Epithelial cell of proximal tubule (primary cell): ENCODE results near the gene FBXO30. TPM values are rescaled to one million over a fixed set of nuclear protein-coding genes. Genes with fewer than 3 reads are reported as not detected.

Experiments
- DNase-seq: peaks from one replicate; pipeline ENCODE4 v3.0.0-alpha.2; 2011; ENCODE audit warnings: low read depth
- H3K4me3 ChIP-seq: 2 replicates; pipeline ENCODE4 v1.5.1; 2011; ENCODE audit warnings: low read depth, mild to moderate bottlenecking, low read length
- total RNA-seq: library from RNA; depleted of rRNA; stranded (reverse); fragments of >200 nt; gene quantifications from 2 replicates; pipeline ENCODE4 v1.2.3, GENCODE V29; 2015
- TF ChIP-seq, protein P1 (sequence below): conservative IDR thresholded peaks from 2 replicates; pipeline ENCODE4 v1.5.1; 2012; ENCODE audit warnings: low read depth, mild to moderate bottlenecking, low read length

Gene FBXO30
- total RNA-seq, 1 donor from 2014 or later, result 4.3 TPM

GRCh38 chr6:145819994-145820393 is 5.4 kb upstream of the FBXO30 start:
- no peak overlapping the region for H3K4me3 ChIP-seq
- DNase-seq, result no peak
- TF ChIP-seq, protein P1, sequence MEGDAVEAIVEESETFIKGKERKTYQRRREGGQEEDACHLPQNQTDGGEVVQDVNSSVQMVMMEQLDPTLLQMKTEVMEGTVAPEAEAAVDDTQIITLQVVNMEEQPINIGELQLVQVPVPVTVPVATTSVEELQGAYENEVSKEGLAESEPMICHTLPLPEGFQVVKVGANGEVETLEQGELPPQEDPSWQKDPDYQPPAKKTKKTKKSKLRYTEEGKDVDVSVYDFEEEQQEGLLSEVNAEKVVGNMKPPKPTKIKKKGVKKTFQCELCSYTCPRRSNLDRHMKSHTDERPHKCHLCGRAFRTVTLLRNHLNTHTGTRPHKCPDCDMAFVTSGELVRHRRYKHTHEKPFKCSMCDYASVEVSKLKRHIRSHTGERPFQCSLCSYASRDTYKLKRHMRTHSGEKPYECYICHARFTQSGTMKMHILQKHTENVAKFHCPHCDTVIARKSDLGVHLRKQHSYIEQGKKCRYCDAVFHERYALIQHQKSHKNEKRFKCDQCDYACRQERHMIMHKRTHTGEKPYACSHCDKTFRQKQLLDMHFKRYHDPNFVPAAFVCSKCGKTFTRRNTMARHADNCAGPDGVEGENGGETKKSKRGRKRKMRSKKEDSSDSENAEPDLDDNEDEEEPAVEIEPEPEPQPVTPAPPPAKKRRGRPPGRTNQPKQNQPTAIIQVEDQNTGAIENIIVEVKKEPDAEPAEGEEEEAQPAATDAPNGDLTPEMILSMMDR, result no peak

DNA sequence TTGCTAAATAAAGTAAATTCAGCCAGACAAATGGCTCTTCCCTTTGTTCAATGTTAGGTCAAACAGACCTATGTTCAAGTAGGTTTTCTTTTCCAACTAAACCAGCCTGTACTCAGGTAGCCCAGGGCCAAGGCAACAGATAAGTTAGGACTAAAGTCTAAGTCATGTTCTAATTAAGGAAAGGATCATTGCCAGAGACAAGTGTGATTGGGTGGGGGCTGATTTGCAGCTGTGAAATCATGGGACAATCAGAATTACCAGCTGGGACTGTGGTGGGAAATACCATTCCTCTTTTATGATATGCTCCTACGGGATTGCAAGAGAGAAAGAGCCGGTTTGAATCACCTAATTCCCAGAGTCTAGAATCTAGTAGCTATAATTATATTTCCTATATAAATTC is 4.2 kb upstream of the FBXO30 start:
- no peak overlapping the region for H3K4me3 ChIP-seq
- DNase-seq, result no peak
- TF ChIP-seq, protein P1, result no peak

DNA sequence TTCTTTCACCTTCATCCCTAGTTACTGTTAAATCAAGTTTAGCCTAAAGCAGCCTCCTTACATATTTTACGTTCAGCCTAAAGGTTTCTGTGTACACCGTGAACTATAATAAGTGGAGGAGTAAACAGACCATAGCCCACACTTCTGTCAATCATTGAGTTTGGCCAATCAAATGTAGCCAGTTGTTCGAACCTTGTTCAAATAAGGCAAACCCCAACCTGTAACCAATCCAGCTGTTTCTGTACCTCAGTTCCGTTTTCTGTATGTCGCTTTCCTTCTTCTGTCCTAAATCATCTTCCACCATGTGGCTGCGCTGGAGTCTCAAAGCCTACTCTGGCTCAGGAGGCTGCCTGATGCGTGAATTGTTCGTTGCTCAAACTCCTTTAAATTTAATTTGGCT is 1.8 kb upstream of the FBXO30 start:
- no peak overlapping the region for H3K4me3 ChIP-seq
- TF ChIP-seq, protein P1, result no peak
- DNase-seq, result no peak

GRCh38 chr6:145815309-145816274 is 997 bp upstream of the FBXO30 start:
- DNase-seq, result no peak
- TF ChIP-seq, protein P1, result no peak
- peak overlapping the region; percentile 79 for H3K4me3 ChIP-seq

GRCh38 chr6:145814035-145814500 is 527 bp downstream of the FBXO30 start:
- no peak for DNase-seq
- H3K4me3 ChIP-seq, result peak overlapping the region; percentile 79
- TF ChIP-seq, protein P1, result no peak

DNA sequence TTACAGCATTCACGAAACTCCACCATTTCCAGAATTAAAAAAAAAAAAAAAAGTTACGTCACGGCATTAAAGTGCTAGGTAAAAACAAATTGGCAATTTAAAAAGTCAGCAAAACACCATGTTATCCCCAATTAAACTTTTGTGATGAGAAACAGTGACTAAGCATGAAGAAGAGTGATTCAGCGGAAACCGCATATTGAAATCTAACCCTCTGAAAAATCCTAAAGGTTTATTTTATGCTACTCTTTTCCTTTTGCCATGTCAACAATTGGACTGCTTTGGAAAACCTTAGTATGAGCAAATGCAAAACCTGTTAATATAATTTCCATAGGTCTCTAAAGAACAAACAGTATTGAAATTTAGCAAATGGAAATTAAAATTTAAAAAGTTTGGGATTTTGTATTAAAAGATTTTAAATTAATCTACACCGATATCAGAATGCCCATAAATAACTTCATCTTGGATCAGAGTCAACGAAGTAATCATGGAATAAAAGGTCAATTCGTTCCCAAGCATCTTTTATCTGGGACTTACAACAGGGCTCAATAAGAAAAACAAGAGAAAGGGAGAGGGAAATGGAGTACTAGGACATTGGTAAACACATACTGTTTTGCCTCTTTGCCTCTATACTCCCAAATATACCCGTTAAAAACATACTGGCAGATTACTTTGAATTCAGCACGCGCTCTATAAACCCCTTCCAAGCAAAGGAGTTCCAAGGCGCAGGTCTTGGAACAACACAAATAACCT is 1.1 kb downstream of the FBXO30 start:
- no peak for DNase-seq
- peak overlapping the region; percentile 79 for H3K4me3 ChIP-seq
- TF ChIP-seq, protein P1, result no peak
